ENCODE data around the gene NACC2. TPM values are rescaled to one million over a fixed set of nuclear protein-coding genes. Genes with fewer than 3 reads are reported as not detected.

NACC2 gene
- total RNA-seq, 1 donor from 2014 or later: 5.4 TPM

DNA sequence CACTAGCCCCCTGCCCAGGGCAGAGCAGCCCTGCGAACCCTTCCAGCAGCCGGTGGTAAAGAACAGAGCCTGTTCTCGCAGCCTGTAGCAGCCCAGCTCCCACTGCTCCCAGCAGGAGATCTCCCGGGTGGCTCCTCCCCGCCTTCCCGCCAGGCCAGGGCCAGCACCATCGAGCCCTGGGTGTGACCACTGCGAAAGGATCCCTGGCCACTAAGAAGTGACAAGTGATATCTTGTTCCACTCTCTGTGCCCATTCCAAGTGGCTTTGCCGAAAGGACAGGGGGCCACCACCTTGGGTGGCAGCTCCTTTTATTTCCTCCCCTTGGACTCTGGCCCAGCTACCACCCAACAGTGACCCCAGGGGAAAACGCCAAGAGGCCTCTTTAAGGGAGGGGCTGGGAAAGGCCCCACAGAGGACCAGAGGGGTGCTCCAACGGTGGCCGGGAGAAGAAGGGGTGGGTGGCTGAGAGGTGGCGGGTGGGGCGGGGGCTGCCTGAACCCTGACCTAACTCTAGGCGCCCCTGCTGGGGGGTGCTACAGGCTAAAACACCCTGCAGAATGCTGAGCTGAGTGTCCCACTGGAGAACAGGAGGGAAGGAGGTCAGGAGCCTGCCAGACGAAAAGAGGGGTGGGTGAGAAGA is 1.6 kb downstream of the NACC2 start:
- Mint-ChIP-seq H3K4me1 (ENCODE audit: low read depth) (no peaks in the 10 kb centered on the region), H3K27ac (no peak overlapping the region), H3K27me3 (ENCODE audit: low read depth) (peaks cover 17% of the 10 kb centered on the region), H3K4me3 (ENCODE audit: low read depth) (peak overlapping the region; percentile 66), H3K36me3 (ENCODE audit: low read depth) (no peaks in the 10 kb centered on the region), H3K9me3 (no peaks in the 10 kb centered on the region)
- DNase-seq (ENCODE audit: low spot score): no peak
- intact Hi-C loops (cut with micrococcal nuclease): loop anchor here (10.0 kb wide), 1 partner anchor 1031 kb away; no protein-coding TSS in a partner anchor

DNA sequence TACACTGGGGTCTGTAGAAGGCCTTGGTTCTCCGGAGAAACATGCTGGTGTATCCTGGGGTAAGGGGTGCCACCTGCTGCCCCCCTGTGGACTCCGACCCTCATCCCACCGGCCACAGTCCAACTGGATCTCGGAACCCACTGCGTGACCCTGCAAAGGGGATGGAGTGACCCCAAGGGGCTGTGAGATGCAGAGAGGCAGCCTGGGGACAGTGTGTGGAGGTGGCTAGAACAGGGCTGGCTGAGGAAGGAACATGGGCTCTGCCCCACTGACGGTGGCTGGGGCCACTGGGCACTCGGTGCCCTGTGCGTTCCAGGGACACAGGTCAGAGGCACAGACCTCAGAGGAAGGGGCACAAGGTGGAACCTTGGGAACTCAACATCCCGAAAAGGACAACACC is 2.3 kb downstream of the NACC2 start:
- no peaks in the 10 kb centered on the region for H3K9me3 Mint-ChIP-seq
- H3K27ac Mint-ChIP-seq: no peak overlapping the region
- peak overlapping the region; percentile 48 for H3K4me3 Mint-ChIP-seq (ENCODE audit: low read depth)
- intact Hi-C loops (cut with micrococcal nuclease): loop anchor here (10.0 kb wide), 1 partner anchor 1032 kb away; no protein-coding TSS in a partner anchor
- DNase-seq (ENCODE audit: low spot score): no peak
- no peaks in the 10 kb centered on the region for H3K4me1 Mint-ChIP-seq (ENCODE audit: low read depth)
- H3K36me3 Mint-ChIP-seq (ENCODE audit: low read depth): no peaks in the 10 kb centered on the region
- peaks cover 14% of the 10 kb centered on the region for H3K27me3 Mint-ChIP-seq (ENCODE audit: low read depth)

DNA sequence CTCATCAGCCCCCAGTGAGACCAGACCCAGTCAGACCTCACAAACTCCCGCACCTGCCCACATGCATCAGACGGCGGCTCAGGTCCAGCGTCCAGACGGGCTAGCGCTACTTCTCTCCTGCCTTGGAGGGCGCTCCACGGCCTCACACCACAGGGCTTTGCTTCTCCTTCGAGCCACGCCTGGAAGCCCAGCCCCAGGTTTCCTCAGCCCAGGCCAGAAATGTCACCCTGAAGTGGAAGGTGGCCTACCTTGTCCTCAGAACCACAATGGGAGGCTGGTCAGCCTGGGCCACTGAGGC is 2.8 kb downstream of the NACC2 start:
- Mint-ChIP-seq H3K9me3 (no peaks in the 10 kb centered on the region), H3K27ac (no peak overlapping the region), H3K4me3 (ENCODE audit: low read depth) (no peak overlapping the region), H3K4me1 (ENCODE audit: low read depth) (no peaks in the 10 kb centered on the region), H3K27me3 (ENCODE audit: low read depth) (peaks cover 9% of the 10 kb centered on the region), H3K36me3 (ENCODE audit: low read depth) (no peaks in the 10 kb centered on the region)
- intact Hi-C loops (cut with micrococcal nuclease): loop anchor here (10.0 kb wide), 1 partner anchor 1032 kb away; no protein-coding TSS in a partner anchor
- no peak for DNase-seq (ENCODE audit: low spot score)

DNA sequence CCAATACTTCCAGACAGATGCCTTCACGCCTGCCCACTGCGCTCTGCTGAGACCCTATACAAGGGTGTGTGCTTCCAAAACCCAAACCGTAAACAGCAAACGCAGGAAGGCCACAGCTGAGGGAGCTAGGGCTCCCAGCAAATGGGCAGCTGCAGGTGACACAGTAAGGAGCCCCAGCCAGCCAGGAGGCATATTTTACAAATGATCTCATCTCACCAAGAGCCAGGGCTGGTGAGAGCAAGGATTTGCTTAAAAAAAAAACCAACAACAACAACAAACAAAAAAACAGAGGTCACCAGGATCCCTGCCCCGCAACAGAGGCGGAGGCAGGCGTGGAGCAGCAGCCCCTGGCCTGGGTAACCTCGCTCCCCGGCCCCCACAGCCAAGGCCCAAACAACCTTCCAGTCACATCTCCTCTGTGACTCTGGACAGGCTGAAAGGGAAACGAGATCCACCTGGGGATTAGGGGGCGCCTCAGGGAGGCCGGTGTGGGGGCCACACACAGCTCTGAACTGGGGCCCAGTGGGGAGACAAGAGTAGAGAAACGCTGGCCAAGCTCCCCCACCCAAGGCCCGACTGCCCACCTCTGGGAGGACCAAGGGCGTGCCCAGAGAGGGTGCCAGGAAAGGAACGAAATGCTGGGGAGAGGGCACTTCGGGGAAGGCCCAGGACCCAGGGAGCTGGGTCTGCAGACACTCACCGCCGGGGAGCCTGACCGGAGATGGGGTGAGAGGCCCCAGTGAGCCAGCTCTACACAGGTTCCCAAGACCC is 3.3 kb downstream of the NACC2 start:
- intact Hi-C loops (cut with micrococcal nuclease): loop anchor here (10.0 kb wide), 1 partner anchor 1033 kb away; no protein-coding TSS in a partner anchor
- peaks cover 9% of the 10 kb centered on the region for H3K27me3 Mint-ChIP-seq (ENCODE audit: low read depth)
- no peaks in the 10 kb centered on the region for H3K9me3 Mint-ChIP-seq
- no peaks in the 10 kb centered on the region for H3K36me3 Mint-ChIP-seq (ENCODE audit: low read depth)
- no peak overlapping the region for H3K27ac Mint-ChIP-seq
- no peak for DNase-seq (ENCODE audit: low spot score)
- no peaks in the 10 kb centered on the region for H3K4me1 Mint-ChIP-seq (ENCODE audit: low read depth)
- H3K4me3 Mint-ChIP-seq (ENCODE audit: low read depth): no peak overlapping the region

DNA sequence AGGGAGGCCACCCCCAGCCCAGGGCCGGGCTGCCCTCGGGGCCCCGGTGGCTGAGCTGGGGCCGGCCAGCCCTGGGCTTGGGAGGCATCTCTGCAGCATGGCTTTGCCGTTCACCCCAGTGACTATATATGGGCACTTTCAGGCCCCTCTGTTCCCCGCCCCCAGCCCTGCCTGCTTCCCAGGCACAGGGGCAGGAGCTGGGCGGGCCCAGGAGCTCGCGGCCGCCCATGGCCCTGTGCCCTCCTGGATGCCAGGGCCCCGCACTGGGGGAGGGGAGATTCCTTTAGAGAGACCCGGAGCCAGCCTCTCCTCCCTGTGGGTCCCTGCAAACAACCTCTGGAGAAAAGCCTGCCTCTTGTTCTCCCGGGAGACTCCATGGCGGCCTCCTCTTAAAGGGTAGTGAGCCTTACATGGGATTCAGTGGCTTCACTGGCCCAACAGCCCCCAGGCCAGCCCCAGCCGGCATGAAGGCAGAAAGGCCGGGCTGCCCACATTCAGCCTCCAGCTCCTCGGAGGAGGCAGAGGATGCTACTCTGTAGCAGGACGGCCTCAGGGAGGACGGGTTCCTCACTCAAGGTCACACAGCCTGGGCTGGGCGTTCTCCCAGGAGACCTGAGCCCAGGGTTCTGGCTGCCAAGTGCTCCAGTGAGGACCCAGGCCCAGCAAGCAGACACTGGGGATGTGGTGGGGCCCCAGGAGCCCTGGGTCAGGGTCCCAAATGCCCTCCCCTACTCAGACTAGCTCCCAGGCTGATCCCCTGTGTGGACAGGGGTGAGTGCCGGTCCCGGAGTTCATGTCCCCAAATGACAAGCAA is 4.1 kb downstream of the NACC2 start:
- no peaks in the 10 kb centered on the region for H3K9me3 Mint-ChIP-seq
- peaks cover 9% of the 10 kb centered on the region for H3K27me3 Mint-ChIP-seq (ENCODE audit: low read depth)
- no peak for DNase-seq (ENCODE audit: low spot score)
- H3K27ac Mint-ChIP-seq: no peak overlapping the region
- H3K4me3 Mint-ChIP-seq (ENCODE audit: low read depth): no peak overlapping the region
- H3K36me3 Mint-ChIP-seq (ENCODE audit: low read depth): no peaks in the 10 kb centered on the region
- H3K4me1 Mint-ChIP-seq (ENCODE audit: low read depth): no peaks in the 10 kb centered on the region
- intact Hi-C loops (cut with micrococcal nuclease): loop anchor here (10.0 kb wide), 1 partner anchor 1034 kb away; no protein-coding TSS in a partner anchor

DNA sequence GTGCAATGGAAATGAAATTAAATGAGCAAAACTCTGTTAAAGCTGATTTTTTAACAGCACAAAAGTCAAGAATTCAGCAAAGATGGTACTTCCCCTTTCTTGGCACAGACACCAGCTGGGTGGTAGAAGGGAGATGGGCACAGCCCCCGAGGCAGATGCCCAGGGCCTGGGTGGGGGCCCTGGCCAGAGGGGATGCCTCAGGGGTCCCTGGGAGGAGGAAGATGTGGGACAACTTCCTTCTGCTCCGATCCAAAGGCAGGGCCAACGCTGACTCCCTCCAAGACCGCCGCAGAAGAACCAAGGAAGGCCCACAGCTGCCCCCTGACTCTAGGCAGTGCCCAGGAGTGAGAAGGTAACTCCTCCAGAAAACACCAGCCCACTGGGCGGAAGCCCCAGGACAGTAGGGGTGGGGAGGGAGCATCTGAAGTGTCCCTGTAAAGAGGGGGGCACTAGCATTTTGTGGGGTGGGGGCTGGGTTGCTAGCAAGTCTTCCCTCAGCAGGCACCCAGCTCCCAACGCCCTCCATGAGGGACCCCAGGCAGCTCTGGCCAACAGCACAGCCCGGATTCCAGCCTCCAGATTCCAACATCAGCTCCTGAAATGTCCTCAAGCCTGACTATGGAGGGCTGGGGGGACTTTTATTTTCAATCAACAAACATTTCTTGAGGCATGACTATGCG is 4.9 kb downstream of the NACC2 start:
- Mint-ChIP-seq H3K27ac (no peak overlapping the region), H3K27me3 (ENCODE audit: low read depth) (peaks cover 9% of the 10 kb centered on the region), H3K4me1 (ENCODE audit: low read depth) (no peaks in the 10 kb centered on the region), H3K4me3 (ENCODE audit: low read depth) (no peak overlapping the region), H3K36me3 (ENCODE audit: low read depth) (no peaks in the 10 kb centered on the region), H3K9me3 (no peaks in the 10 kb centered on the region)
- no peak for DNase-seq (ENCODE audit: low spot score)
- intact Hi-C loops (cut with micrococcal nuclease): loop anchor here (10.0 kb wide), 1 partner anchor 1035 kb away; no protein-coding TSS in a partner anchor

DNA sequence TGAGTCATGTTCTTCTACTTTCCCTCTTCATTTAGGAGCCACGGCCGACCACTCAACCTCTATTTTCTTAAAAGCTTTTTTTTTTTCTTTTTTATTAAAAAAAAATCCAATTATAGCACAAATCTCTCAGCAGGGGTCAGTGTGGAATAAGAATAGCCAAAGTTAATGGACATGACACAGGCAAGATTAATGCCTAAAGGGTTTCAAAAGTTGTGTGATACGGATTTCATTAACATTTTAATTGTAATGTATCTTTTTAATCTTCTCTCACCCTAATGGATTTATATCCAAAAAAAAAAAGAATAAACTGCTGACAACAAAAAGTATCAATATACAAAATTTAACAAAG is 5.4 kb downstream of the NACC2 start:
- no peaks in the 10 kb centered on the region for H3K4me1 Mint-ChIP-seq (ENCODE audit: low read depth)
- no peak overlapping the region for H3K27ac Mint-ChIP-seq
- H3K4me3 Mint-ChIP-seq (ENCODE audit: low read depth): no peak overlapping the region
- H3K36me3 Mint-ChIP-seq (ENCODE audit: low read depth): no peaks in the 10 kb centered on the region
- no peak for DNase-seq (ENCODE audit: low spot score)
- H3K9me3 Mint-ChIP-seq: no peaks in the 10 kb centered on the region
- intact Hi-C loops (cut with micrococcal nuclease): loop anchor here (1.0 to 10.0 kb wide), 2 partner anchors 34 to 1035 kb away; no protein-coding TSS in a partner anchor
- H3K27me3 Mint-ChIP-seq (ENCODE audit: low read depth): peaks cover 9% of the 10 kb centered on the region

DNA sequence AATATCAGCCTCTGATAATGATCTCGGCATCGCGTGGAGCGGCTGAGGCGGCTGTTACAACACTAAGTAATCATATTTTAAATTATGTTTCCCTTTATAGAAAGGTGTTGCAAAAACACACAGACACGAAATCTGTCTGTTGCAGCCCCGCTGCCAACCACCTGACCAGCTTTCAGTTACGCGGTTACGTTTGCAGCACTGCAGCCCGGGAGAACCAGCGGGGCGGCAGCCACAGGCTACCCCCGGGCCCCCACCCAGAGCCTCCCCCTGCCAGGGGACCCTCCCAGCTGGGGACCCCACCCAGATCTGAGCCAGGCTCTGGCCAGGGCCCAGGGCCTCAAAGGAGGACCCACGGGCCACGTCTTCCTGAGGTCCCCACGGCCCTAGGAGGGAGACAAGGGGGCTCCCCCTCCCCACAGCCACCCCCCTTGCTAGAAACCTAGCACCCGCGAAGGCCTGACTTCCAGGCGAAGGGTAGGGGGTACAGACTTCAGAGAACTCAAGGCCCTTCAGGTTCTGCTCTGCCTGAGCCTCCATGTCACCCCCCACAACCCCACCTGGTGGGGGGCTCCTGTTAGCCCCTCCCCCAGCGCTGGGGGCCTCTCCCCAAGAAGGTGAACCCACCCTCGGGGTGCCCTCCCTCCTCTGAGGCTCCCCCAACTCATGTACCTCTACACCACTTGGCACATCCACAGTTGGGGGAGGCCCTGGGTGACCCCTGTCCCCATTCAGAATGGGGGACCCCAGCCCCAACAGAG is 6.0 kb downstream of the NACC2 start:
- Mint-ChIP-seq H3K4me1 (ENCODE audit: low read depth) (no peaks in the 10 kb centered on the region), H3K27ac (no peak overlapping the region), H3K4me3 (ENCODE audit: low read depth) (no peak overlapping the region), H3K27me3 (ENCODE audit: low read depth) (peaks cover 9% of the 10 kb centered on the region), H3K9me3 (no peaks in the 10 kb centered on the region), H3K36me3 (ENCODE audit: low read depth) (no peaks in the 10 kb centered on the region)
- intact Hi-C loops (cut with micrococcal nuclease): loop anchor here (1.0 kb wide), 1 partner anchor 34 kb away; no protein-coding TSS in a partner anchor
- no peak for DNase-seq (ENCODE audit: low spot score)

DNA sequence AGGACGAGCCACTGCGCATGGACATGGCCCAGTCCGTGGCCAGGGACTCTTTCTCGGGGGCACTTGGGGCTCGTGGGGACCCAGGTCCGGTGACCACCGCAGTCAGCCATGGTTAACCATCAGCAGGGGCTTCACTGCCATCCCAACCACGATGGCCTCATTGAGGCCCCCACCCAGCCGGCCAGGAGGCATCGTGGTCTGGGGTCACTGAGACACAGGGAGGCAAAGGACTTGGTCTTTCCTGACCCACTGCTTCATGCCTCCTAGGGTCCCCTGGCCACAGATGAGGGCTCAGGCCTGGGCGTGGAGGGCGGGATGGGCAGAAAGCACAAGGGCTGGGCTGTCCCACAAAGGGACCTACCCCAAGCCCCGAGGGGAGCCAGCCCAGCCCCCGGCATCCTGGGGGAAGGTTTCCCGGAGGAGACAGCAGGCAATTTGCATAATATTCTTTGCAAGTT is 6.6 kb downstream of the NACC2 start:
- Mint-ChIP-seq H3K27me3 (ENCODE audit: low read depth) (peaks cover 7% of the 10 kb centered on the region), H3K36me3 (ENCODE audit: low read depth) (no peaks in the 10 kb centered on the region), H3K4me1 (ENCODE audit: low read depth) (no peaks in the 10 kb centered on the region), H3K9me3 (no peaks in the 10 kb centered on the region), H3K4me3 (ENCODE audit: low read depth) (no peak overlapping the region), H3K27ac (no peak overlapping the region)
- no peak for DNase-seq (ENCODE audit: low spot score)
- intact Hi-C loops (cut with micrococcal nuclease): no loop called here

DNA sequence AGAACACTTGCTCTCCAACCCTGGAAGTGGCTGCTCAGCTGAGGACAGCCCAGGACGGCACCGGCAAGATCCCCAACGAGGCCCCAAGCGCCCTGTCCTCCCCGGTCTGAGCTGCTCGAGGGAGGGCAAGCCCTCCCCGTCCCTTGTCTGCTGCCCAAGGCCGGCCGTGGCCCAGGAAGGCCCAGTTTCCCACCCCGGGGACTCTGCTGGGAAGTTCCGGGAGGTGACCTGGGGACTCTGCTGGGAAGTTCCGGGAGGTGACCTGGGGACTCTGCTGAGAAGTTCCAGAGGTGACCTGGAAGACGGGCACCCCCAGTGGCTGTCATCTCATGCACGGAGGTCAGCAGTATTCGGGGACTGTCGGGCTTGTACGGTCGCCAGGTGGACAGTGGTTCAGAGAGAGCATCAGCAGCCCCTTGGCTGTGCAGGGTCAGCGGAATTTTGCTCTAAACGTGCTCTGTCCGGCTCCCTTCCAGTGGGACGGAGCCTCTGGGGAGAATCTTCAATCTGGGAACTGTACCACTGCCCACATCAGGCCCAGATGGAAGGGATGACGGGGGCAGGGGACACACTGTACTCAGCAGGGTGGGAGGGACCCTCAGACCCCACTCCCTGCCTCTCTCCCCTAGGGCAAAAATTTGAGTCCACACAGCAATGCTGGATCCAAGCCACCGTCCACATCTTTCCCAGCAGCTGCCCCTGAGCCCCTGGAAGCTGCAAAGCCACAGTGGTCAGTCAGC is 7.2 kb downstream of the NACC2 start:
- H3K4me3 Mint-ChIP-seq (ENCODE audit: low read depth): no peak overlapping the region
- no peak for DNase-seq (ENCODE audit: low spot score)

DNA sequence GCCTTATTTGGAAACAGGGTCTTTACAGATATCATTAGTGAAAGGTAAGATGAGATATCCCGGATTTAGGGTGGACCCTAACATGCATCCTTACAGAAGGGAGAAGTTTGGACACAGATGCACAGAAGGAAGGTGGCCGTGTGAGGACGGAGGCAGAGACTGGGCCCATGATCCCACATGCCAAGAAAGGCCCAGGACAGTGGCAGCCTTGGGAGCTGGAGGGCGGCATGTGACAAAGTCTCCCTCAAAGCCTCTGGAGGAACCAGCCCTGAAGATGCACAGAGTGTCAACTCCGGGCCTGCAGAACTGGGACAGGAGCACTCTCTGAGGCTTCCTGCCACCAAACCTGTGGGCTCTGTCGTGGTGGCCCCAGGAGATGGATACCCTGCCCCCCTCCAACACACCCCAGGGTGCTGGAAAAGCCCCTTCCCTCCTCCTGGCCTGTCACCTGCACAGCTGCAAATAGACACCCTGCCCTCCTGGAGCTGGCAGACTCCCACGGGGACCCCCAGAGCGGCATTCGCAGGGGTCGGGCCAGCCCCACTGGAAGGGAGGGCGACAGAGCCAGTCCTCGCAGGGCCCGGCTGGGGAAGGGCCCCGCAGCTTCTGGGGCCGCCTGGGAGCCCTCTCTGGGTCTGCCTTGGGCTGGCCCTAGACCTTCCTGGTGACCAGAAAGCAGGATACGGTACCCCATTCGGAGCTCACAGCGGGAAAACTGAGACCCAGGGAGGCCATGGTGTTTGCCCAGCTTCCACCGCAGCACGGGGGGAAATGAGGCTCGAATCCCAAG is 7.9 kb downstream of the NACC2 start:
- intact Hi-C loops (cut with micrococcal nuclease): no loop called here
- no peaks in the 10 kb centered on the region for H3K9me3 Mint-ChIP-seq
- H3K27ac Mint-ChIP-seq: no peak overlapping the region
- peaks cover 2% of the 10 kb centered on the region for H3K27me3 Mint-ChIP-seq (ENCODE audit: low read depth)
- H3K4me3 Mint-ChIP-seq (ENCODE audit: low read depth): no peak overlapping the region
- H3K4me1 Mint-ChIP-seq (ENCODE audit: low read depth): no peaks in the 10 kb centered on the region
- no peak for DNase-seq (ENCODE audit: low spot score)
- no peaks in the 10 kb centered on the region for H3K36me3 Mint-ChIP-seq (ENCODE audit: low read depth)

More for the DNA sequence above, 7.2 kb downstream of the NACC2 start:
- Mint-ChIP-seq H3K27me3 (ENCODE audit: low read depth) (peaks cover 5% of the 10 kb centered on the region), H3K36me3 (ENCODE audit: low read depth) (no peaks in the 10 kb centered on the region), H3K9me3 (no peaks in the 10 kb centered on the region), H3K4me1 (ENCODE audit: low read depth) (no peaks in the 10 kb centered on the region), H3K27ac (no peak overlapping the region)
- intact Hi-C loops (cut with micrococcal nuclease): no loop called here
